K562 (cell line): ENCODE results near the gene ABI2. TPM values are rescaled to one million over a fixed set of nuclear protein-coding genes. Genes with fewer than 3 reads are reported as not detected.

Experiments
- GMEB1 ChIP-seq: fragments of 250-450 bp; sonication (Bioruptor Pico); IDR thresholded peaks from 2 replicates; pipeline ENCODE4 v1.4.0; 2020; ENCODE audit warnings: mild to moderate bottlenecking
- RB1 ChIP-seq: fragments of 450-650 bp; IDR thresholded peaks from 2 replicates; pipeline ENCODE4 v1.6.1; 2017; ENCODE audit warnings: low read depth, mild to moderate bottlenecking
- RFX7 ChIP-seq: fragments of 250-450 bp; sonication (Bioruptor Pico); IDR thresholded peaks from 2 replicates; pipeline ENCODE4 v1.5.1; 2021; ENCODE audit warnings: mild to moderate bottlenecking
- TCFL5 ChIP-seq: fragments of 250-450 bp; sonication (Bioruptor Pico); conservative IDR thresholded peaks from 2 replicates; pipeline ENCODE4 v1.6.1; 2021; ENCODE audit warnings: mild to moderate bottlenecking, moderate library complexity, matching md5 sums
- ZNF384 ChIP-seq: IDR thresholded peaks from 2 replicates; pipeline ENCODE4 v1.6.1; 2012; ENCODE audit warnings: low read depth, low read length, improper control_type of control experiment
- polyA plus RNA-seq, 8 experiments: library from polyadenylated mRNA; depleted of rRNA in 4 of 8; stranded (reverse) in 5 of 8; unstranded in 3 of 8; fragments of >200 nt; fragmentation: Nextera tagmentation in 2 of 8; fragmentation: Illumina TruSeq in 1 of 8; extraction: Ambion mirVana in 2 of 8; extraction: Trizol in 1 of 8; gene quantifications; 2 replicates each; pipeline versions ENCODE4 v1.2.1 to v1.2.3, GENCODE V29; 2011 to 2014; ENCODE audit warnings: inconsistent platforms in 1 of 8, missing spikeins in 1 of 8
- total RNA-seq, 7 experiments: library from RNA; depleted of rRNA in 6 of 7; stranded (reverse); fragments of >200 nt in 6 of 7; fragmentation: Illumina TruSeq in 2 of 7; extraction: Trizol in 2 of 7; gene quantifications; 2 replicates each; pipeline versions ENCODE4 v1.2.1 to v1.2.3, GENCODE V29; 2011 to 2021; ENCODE audit warnings: low replicate concordance in 1 of 7
- TF ChIP-seq, protein P1 (sequence below): fragments of 250-450 bp; sonication (Bioruptor Pico); IDR thresholded peaks from 2 replicates; pipeline ENCODE4 v1.8.0; 2021; ENCODE audit warnings: mild to moderate bottlenecking, moderate library complexity
- TF ChIP-seq, protein P2 (sequence below), 3 experiments: fragments of 200-800 bp in 1 of 3; fragments of 250-450 bp in 1 of 3; fragments of 450-650 bp in 1 of 3; sonication (Bioruptor Pico) in 1 of 3; sonication (Bioruptor generic) in 1 of 3; formaldehyde crosslinking in 1 of 3; IDR thresholded peaks; 2 replicates each; pipeline versions ENCODE4 v1.6.1 to v1.8.0; 2016 to 2022; ENCODE audit warnings: mild to moderate bottlenecking in 2 of 3, missing genetic modification characterization in 2 of 3, missing compliant biosample characterization in 1 of 3, moderate library complexity in 1 of 3

The ABI2 gene
- total and polyA plus RNA-seq, 9 of the 15 experiments (the other 6 are each of a cell fraction or from before 2014, with no cell fraction given) = 5.3 to 24.3 (median 12.2) TPM

DNA sequence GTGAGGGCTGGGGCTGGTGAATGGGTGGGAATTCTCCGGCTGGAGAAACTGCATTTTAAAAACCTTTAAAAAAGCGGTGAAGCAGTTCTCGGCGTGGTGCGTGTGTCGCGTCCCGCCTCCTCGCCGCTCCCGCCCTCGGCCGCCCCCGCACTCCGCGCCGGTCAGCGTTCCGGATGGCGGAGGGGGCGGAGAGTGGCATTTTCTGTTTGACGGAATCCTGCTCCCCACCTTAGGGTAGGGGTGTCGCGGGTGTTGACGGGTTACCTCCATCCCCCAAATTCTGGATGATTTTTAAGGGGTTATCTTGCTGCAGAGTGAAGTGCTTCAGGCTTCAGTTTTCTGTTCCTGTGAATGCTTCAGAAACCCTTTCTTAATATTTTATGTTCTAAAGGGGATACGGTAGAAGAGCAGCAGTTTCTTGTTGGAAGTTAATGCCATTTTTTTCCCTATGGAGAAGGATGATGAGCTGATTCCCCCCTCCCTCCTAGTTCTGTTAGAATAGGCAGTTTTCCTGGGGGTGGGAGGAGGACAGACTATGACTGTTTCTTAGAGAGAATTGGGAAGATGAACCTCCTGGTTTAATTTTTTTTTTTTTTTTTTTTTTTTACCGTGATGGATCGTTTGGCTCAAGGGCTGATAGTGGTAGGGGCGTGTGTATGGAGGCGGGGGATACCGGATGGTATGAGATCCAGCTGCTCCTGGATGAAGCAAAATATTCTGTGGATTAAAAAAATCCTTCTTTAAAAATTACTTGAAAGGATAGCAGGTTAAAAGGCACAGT is 756 bp downstream of the ABI2 start (continued):
- TF ChIP-seq, protein P1, sequence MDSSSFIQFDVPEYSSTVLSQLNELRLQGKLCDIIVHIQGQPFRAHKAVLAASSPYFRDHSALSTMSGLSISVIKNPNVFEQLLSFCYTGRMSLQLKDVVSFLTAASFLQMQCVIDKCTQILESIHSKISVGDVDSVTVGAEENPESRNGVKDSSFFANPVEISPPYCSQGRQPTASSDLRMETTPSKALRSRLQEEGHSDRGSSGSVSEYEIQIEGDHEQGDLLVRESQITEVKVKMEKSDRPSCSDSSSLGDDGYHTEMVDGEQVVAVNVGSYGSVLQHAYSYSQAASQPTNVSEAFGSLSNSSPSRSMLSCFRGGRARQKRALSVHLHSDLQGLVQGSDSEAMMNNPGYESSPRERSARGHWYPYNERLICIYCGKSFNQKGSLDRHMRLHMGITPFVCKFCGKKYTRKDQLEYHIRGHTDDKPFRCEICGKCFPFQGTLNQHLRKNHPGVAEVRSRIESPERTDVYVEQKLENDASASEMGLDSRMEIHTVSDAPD (CRISPR knock-in tag) = no peak
- TF ChIP-seq, protein P2, sequence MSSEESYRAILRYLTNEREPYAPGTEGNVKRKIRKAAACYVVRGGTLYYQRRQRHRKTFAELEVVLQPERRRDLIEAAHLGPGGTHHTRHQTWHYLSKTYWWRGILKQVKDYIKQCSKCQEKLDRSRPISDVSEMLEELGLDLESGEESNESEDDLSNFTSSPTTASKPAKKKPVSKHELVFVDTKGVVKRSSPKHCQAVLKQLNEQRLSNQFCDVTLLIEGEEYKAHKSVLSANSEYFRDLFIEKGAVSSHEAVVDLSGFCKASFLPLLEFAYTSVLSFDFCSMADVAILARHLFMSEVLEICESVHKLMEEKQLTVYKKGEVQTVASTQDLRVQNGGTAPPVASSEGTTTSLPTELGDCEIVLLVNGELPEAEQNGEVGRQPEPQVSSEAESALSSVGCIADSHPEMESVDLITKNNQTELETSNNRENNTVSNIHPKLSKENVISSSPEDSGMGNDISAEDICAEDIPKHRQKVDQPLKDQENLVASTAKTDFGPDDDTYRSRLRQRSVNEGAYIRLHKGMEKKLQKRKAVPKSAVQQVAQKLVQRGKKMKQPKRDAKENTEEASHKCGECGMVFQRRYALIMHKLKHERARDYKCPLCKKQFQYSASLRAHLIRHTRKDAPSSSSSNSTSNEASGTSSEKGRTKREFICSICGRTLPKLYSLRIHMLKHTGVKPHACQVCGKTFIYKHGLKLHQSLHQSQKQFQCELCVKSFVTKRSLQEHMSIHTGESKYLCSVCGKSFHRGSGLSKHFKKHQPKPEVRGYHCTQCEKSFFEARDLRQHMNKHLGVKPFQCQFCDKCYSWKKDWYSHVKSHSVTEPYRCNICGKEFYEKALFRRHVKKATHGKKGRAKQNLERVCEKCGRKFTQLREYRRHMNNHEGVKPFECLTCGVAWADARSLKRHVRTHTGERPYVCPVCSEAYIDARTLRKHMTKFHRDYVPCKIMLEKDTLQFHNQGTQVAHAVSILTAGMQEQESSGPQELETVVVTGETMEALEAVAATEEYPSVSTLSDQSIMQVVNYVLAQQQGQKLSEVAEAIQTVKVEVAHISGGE (CRISPR knock-in tag; IDR thresholded peaks at IDR 0.05) = 0 out of 6 replicates have a peak, but pooled peaks of 1 of the 3 experiments have one; percentile 13
- TF ChIP-seq ZNF384 = peak; percentile 36; the same call in 1 of the 2 replicates
- no peak for TF ChIP-seq RFX7 (CRISPR knock-in tag)
- no peak for TF ChIP-seq TCFL5 (CRISPR knock-in tag)
- peak; percentile 45; the same call in 1 of the 2 replicates for TF ChIP-seq RB1
- TF ChIP-seq GMEB1 (CRISPR knock-in tag) = peak; percentile 34; the same call in 1 of the 2 replicates
